ENCODE results near the gene ARCN1.

DNA sequence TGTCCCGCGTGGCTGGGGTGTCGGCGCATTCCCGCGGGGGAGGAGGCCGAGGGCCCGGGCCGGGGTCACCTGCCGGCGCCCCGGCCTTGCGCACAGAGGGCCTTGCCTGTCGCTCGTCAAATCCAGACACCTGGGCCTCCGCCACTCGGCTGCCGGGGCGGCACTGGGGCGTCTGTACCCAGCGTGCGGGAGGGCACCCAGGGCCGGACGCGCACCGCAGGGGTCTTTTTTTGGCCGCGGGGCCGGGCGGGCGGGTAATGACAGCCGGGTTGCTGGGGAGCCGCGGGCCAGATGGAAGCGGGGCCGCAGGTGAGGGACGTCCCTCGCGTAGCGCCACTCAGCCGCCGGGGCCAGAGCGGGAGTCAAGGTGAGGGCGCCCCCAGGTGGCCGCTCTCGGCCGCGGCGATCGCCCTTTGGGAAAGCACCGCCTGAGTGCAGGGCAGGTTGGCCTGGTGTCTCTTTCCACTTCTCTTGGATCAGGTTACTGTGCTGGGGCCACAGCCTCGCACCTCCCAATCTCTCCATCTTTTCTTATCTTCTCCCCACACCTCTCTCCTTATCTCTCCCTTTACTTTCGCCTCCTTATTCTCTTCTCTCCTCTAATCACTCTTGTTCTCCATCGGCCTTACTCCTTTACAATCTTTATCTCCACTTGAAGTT is 38.7 kb downstream of the ARCN1 start:
- TF ChIP-seq, protein P1, sequence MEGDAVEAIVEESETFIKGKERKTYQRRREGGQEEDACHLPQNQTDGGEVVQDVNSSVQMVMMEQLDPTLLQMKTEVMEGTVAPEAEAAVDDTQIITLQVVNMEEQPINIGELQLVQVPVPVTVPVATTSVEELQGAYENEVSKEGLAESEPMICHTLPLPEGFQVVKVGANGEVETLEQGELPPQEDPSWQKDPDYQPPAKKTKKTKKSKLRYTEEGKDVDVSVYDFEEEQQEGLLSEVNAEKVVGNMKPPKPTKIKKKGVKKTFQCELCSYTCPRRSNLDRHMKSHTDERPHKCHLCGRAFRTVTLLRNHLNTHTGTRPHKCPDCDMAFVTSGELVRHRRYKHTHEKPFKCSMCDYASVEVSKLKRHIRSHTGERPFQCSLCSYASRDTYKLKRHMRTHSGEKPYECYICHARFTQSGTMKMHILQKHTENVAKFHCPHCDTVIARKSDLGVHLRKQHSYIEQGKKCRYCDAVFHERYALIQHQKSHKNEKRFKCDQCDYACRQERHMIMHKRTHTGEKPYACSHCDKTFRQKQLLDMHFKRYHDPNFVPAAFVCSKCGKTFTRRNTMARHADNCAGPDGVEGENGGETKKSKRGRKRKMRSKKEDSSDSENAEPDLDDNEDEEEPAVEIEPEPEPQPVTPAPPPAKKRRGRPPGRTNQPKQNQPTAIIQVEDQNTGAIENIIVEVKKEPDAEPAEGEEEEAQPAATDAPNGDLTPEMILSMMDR (IDR thresholded peaks at IDR 0.05; ENCODE audit: borderline replicate concordance, extremely low read depth, low read length, poor library complexity, severe bottlenecking), result peak; percentile 84
- TF ChIP-seq EZH2 (IDR thresholded peaks at IDR 0.05; ENCODE audit: borderline replicate concordance, low read depth, low read length, severe bottlenecking), result no peak

All from DND-41 (cell line).